B cell (primary cell): Measurements from ENCODE around the gene IKBKG. TPM values are rescaled to one million over a fixed set of nuclear protein-coding genes. Genes with fewer than 3 reads are reported as not detected.

Experiments used
- ATAC-seq: fragments of 200-7000 bp; cut with Tn5 transposase; one replicate; pipeline ENCODE4 v1.10.0; 2021; ENCODE audit warnings: low read depth, mild to moderate bottlenecking, moderate number of reproducible peaks, moderate library complexity
- CTCF ChIA-PET: fragments of 350-600 bp; sonication (Branson Sonifier 250); formaldehyde crosslinking; loops from one replicate; lab custom pipeline; 2021; ENCODE audit warnings: antibody characterized with exemption, inconsistent platforms; lab: Charles Lee
- POLR2A ChIA-PET: fragments of 350-600 bp; sonication (Branson Sonifier 250); formaldehyde crosslinking; loops from one replicate; lab custom pipeline; 2021; ENCODE audit warnings: antibody characterized with exemption; lab: Charles Lee
- DNase-seq: peaks from one replicate; pipeline ENCODE4 v3.0.0; 2013
- H2AFZ ChIP-seq: 2 replicates; pipeline ENCODE4 v1.6.1; 2012; ENCODE audit warnings: mild to moderate bottlenecking, low read depth, low read length; ENCODE audit not compliant: insufficient read depth, poor library complexity, severe bottlenecking
- H3K27ac ChIP-seq, 2 donors: 1 replicate in 1 of 2; 2 replicates in 1 of 2; pipeline ENCODE4 v1.5.1; 2012 to 2013; ENCODE audit warnings: low read length in 2 of 2, mild to moderate bottlenecking in 2 of 2, moderate library complexity in 1 of 2
- H3K27me3 ChIP-seq, 4 experiments: fragments of 200-600 bp in 1 of 4; sonication (generic) in 1 of 4; replicated peaks in 1 of 4; 1 replicate in 2 of 4; 2 replicates in 2 of 4; pipeline versions ENCODE4 v1.6.1 to v1.7.0; 2013 to 2016; ENCODE audit warnings: low read length in 3 of 4, mild to moderate bottlenecking in 2 of 4, mixed read lengths in 1 of 4, moderate library complexity in 1 of 4; ENCODE audit not compliant: insufficient read depth in 4 of 4, control insufficient read depth in 3 of 4; ENCODE audit errors: control extremely low read depth in 1 of 4
- H3K36me3 ChIP-seq, 2 experiments: replicated peaks in 1 of 2; 1 replicate in 1 of 2; 2 replicates in 1 of 2; pipeline versions ENCODE4 v1.6.1 to v1.7.1; 2013; ENCODE audit warnings: low read length in 1 of 2; ENCODE audit not compliant: insufficient read depth in 2 of 2, control insufficient read depth in 1 of 2; ENCODE audit errors: control extremely low read depth in 1 of 2, extremely low read depth in 1 of 2
- H3K4me1 ChIP-seq, 2 donors: fragments of 200-600 bp in 1 of 2; sonication (generic) in 1 of 2; 1 replicate in 1 of 2; 2 replicates in 1 of 2; pipeline versions ENCODE4 v1.5.1 to v1.6.1; 2013 to 2017; ENCODE audit warnings: low read length in 2 of 2; ENCODE audit not compliant: control insufficient read depth in 2 of 2, insufficient read depth in 2 of 2
- H3K4me2 ChIP-seq: replicated peaks from 2 replicates; pipeline ENCODE3; 2012; ENCODE audit warnings: mild to moderate bottlenecking, low read depth, low read length; ENCODE audit not compliant: poor library complexity, severe bottlenecking
- H3K4me3 ChIP-seq, 5 experiments: fragments of 200-600 bp in 1 of 5; sonication (generic) in 1 of 5; 1 replicate in 3 of 5; 2 replicates in 2 of 5; pipeline versions ENCODE4 v1.5.1 to v1.7.0; 2011 to 2016; ENCODE audit warnings: low read length in 4 of 5, mild to moderate bottlenecking in 4 of 5, low read depth in 2 of 5, control low read depth in 1 of 5, moderate library complexity in 1 of 5; ENCODE audit not compliant: insufficient read depth in 1 of 5; ENCODE audit errors: control extremely low read depth in 1 of 5, extremely low read depth in 1 of 5
- H3K79me2 ChIP-seq: fragments of 200-600 bp; sonication (generic); one replicate; pipeline ENCODE4 v1.6.0; 2016; ENCODE audit warnings: low read length; ENCODE audit not compliant: control insufficient read depth, insufficient read depth
- H3K9ac ChIP-seq: fragments of 200-600 bp; sonication (generic); 2 replicates; pipeline ENCODE4 v1.6.1; 2017; ENCODE audit warnings: mild to moderate bottlenecking, low read length, moderate library complexity
- H3K9me3 ChIP-seq, 3 donors: one replicate each; pipeline versions ENCODE4 v1.6.1 to v1.7.1; 2013; ENCODE audit warnings: low read length in 2 of 3; ENCODE audit not compliant: control insufficient read depth in 2 of 3, insufficient read depth in 1 of 3; ENCODE audit errors: control extremely low read depth in 1 of 3
- H4K20me1 ChIP-seq: 2 replicates; pipeline ENCODE4 v1.6.0; 2012; ENCODE audit warnings: mild to moderate bottlenecking, low read length; ENCODE audit not compliant: insufficient read depth, control insufficient read depth, poor library complexity, severe bottlenecking
- H3K27ac Mint-ChIP-seq: one replicate; pipeline ENCODE4 v1.8.0; 2021; ENCODE audit warnings: mixed read lengths
- H3K27me3 Mint-ChIP-seq: one replicate; pipeline ENCODE4 v1.8.0; 2021; ENCODE audit warnings: mixed read lengths
- H3K4me1 Mint-ChIP-seq: one replicate; pipeline ENCODE4 v1.8.0; 2021; ENCODE audit warnings: mixed read lengths
- H3K4me3 Mint-ChIP-seq: one replicate; pipeline ENCODE4 v1.8.0; 2021; ENCODE audit warnings: mixed read lengths
- H3K9me3 Mint-ChIP-seq: one replicate; pipeline ENCODE4 v1.8.0; 2022; ENCODE audit warnings: mixed read lengths; ENCODE audit not compliant: insufficient read depth
- CTCF ChIP-seq: fragments of 200-600 bp; IDR thresholded peaks from one replicate; pipeline ENCODE4 v1.8.0; 2022; ENCODE audit warnings: antibody characterized with exemption, mild to moderate bottlenecking
- EZH2 ChIP-seq: IDR thresholded peaks from 2 replicates; pipeline ENCODE4 v1.6.1; 2012; ENCODE audit warnings: borderline replicate concordance, low read depth, mild to moderate bottlenecking, moderate library complexity, low read length; ENCODE audit not compliant: insufficient read depth, poor library complexity, severe bottlenecking
- WGBS: methylation state at CpG from one replicate; pipeline ENCODE4 v1.1.5; 2013; ENCODE audit warnings: missing lambda C conversion rate; ENCODE audit not compliant: insufficient coverage; 5-methylcytosine and 5-hydroxymethylcytosine counted together
- intact Hi-C: fragments of 100-400 bp; cut with micrococcal nuclease; formaldehyde crosslinking; loops from one replicate; pipeline ENCODE4 v1.10.0; 2022
- polyA plus RNA-seq: library from polyadenylated mRNA; depleted of rRNA; stranded (reverse); fragments of >200 nt; gene quantifications from 2 replicates; pipeline ENCODE4 v1.2.3, GENCODE V29; 2012
- total RNA-seq, 2 donors: library from RNA; stranded (reverse); fragments of 120-200 nt in 1 of 2; gene quantifications; 1 replicate in 1 of 2; 2 replicates in 1 of 2; pipeline versions ENCODE4 v1.2.3 to v1.2.4, GENCODE V29; 2013 to 2022

IKBKG gene
- total and polyA plus RNA-seq, 2 donors (not counting 1 experiment from before 2014, with no cell fraction given) = 46.7 to 65.1 TPM

- Histone ChIP-seq H3K79me2 (peaks cover 6% of the 10 kb centered on the region), H2AFZ (no peak overlapping the region), H3K27ac (no peak overlapping the region), H4K20me1 (no peaks in the 10 kb centered on the region), H3K4me2 (peak overlapping the region; percentile 80), H3K9ac (no peak overlapping the region), H3K36me3 (no peaks in the 10 kb centered on the region), H3K4me1 (peaks cover 4 to 16% of the 10 kb centered on the region in 2 donors), H3K4me3 (peak overlapping the region in 1 of 5 experiments; percentile 61), H3K9me3 (no peaks in the 10 kb centered on the region), H3K27me3 (no peaks in the 10 kb centered on the region)
- Mint-ChIP-seq H3K27ac (peak overlapping the region; percentile 15), H3K9me3 (no peaks in the 10 kb centered on the region), H3K27me3 (no peaks in the 10 kb centered on the region), H3K4me3 (no peak overlapping the region), H3K4me1 (peaks cover 17% of the 10 kb centered on the region)
- DNase-seq (no peak), ATAC-seq (no peak)
- POLR2A ChIA-PET = interaction anchor here (0.8 to 2.5 kb wide), 5 partner anchors 10 to 119 kb away, joined by 3 to 13 read pairs (median 7); partner anchors contain the start of genes RPL10, SLC10A3 and UBL4A
- CTCF ChIA-PET = interaction anchor here (0.8 to 1.5 kb wide), 5 partner anchors 10 to 417 kb away, joined by 3 to 9 read pairs (median 5); partner anchors contain the start of genes RPL10 and SLC10A3
- TF ChIP-seq EZH2 (no peak), CTCF (no peak)
- 95% methylated on average over 14 of the region's 25 CpGs for WGBS
- intact Hi-C loops = loop anchor here (5.0 kb wide), 3 partner anchors 60 to 145 kb away; partner anchors contain the start of genes FLNA, PLXNA3 and RPL10
These were observed 30.2 kb upstream of the IKBKG start for GRCh38 chrX:154517101-154517781.

- H3K9ac ChIP-seq = no peak overlapping the region
- no peaks in the 10 kb centered on the region for H3K79me2 ChIP-seq
- Mint-ChIP-seq H3K4me3 (no peak overlapping the region), H3K4me1 (peaks cover 12% of the 10 kb centered on the region), H3K27ac (no peak overlapping the region), H3K27me3 (no peaks in the 10 kb centered on the region), H3K9me3 (no peaks in the 10 kb centered on the region)
- H3K4me1 ChIP-seq = peaks cover 4 to 16% of the 10 kb centered on the region in 2 donors
- intact Hi-C loops = loop anchor here (5.0 kb wide), 3 partner anchors 62 to 147 kb away; partner anchors contain the start of genes FLNA, PLXNA3 and RPL10
- no peak overlapping the region for H3K27ac ChIP-seq
- 100% methylated on average over 3 of the region's 8 CpGs for WGBS
- no peak overlapping the region for H3K4me3 ChIP-seq
- no peak overlapping the region for H2AFZ ChIP-seq
- ChIA-PET CTCF (no interaction called here), POLR2A (interaction anchor here (1.5 kb wide), 1 partner anchor 8 kb away, joined by 6 read pairs; no protein-coding TSS in a partner anchor)
- no peaks in the 10 kb centered on the region for H4K20me1 ChIP-seq
- H3K9me3 ChIP-seq = no peaks in the 10 kb centered on the region
- no peak overlapping the region for H3K4me2 ChIP-seq
- H3K27me3 ChIP-seq = no peaks in the 10 kb centered on the region
- ATAC-seq (no peak), DNase-seq (no peak)
- TF ChIP-seq EZH2 = no peak
- no peak for TF ChIP-seq CTCF
- no peaks in the 10 kb centered on the region for H3K36me3 ChIP-seq
These were observed 28.0 kb upstream of the IKBKG start for GRCh38 chrX:154519389-154519788.
